ENCODE data around the gene CSTPP1.
"Not testable (repeated sequence)": the region's sequence is repeated elsewhere in the genome, so short reads cannot be mapped to it uniquely, and the experiment has no call there.

Gene CSTPP1

DNA sequence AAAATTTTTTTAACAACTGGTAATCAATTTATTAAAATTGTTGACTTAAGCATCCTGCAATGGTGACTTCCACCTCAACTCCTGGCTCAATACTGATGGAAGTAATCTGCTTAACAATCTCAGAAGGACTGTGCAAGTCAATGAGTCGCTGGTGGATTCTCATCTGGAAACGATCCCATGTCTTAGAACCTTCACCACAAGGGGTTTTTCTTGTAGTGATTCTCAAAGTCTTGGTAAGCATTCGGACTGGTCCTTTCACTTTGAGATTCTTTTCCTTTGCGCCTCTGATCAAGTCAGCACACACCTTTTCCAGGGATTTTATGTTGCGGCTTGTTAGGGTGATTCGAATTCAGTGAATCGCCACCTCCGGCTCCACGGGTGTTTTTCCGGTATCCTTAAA is 254.6 kb downstream of the CSTPP1 start:
- Histone ChIP-seq H4K91ac (ENCODE audit: low read depth, low read length) (peak overlapping the region; percentile 77), H3K4me1 (ENCODE audit: control insufficient read depth in 1 of 2, insufficient read depth in 2 of 2, low read length in 2 of 2) (peaks cover 28 to 47% of the 10 kb centered on the region in 2 experiments), H3K18ac (ENCODE audit: low read length) (peak overlapping the region; percentile 48), H2AK5ac (ENCODE audit: low read length) (peak overlapping the region; percentile 73), H3K79me1 (ENCODE audit: low read length) (peaks cover 22% of the 10 kb centered on the region), H3K14ac (ENCODE audit: low read length) (peak overlapping the region; percentile 69), H4K8ac (ENCODE audit: low read depth, low read length) (peak overlapping the region; percentile 16), H3K27ac (ENCODE audit: low read depth, low read length) (peak overlapping the region; percentile 59), H2BK12ac (ENCODE audit: low read length) (peak overlapping the region; percentile 96), H2BK120ac (ENCODE audit: insufficient read depth, low read length, poor library complexity) (peak overlapping the region; percentile 82), H2BK5ac (ENCODE audit: low read depth, low read length, poor library complexity) (peak overlapping the region; percentile 79)
- H4K12ac ChIP-seq (ENCODE audit: low read depth, low read length); H3K23ac ChIP-seq (ENCODE audit: low read length); H2AFZ ChIP-seq (ENCODE audit: insufficient read depth, low read length, poor library complexity); H3K79me2 ChIP-seq (ENCODE audit: control insufficient read depth, insufficient read depth, low read length, poor library complexity); H3K27me3 ChIP-seq (ENCODE audit: insufficient read depth, low read length); H3K36me3 ChIP-seq (ENCODE audit: control insufficient read depth in 1 of 2, insufficient read depth in 2 of 2, low read length in 2 of 2); H3K9me3 ChIP-seq (ENCODE audit: insufficient read depth, low read depth, low read length); H3K4me3 ChIP-seq (ENCODE audit: low read depth, low read length); H3K9ac ChIP-seq (ENCODE audit: low read length); H3K4me2 ChIP-seq (ENCODE audit: low read length); H3K4ac ChIP-seq (ENCODE audit: low read depth, low read length): not testable (repeated sequence)
- WGBS (ENCODE audit: extremely low coverage, insufficient coverage, insufficient read length): no CpG with 5 or more reads among the region's 10 CpGs
- peak in 1 of 2 donors; percentile 17 for DNase-seq

DNA sequence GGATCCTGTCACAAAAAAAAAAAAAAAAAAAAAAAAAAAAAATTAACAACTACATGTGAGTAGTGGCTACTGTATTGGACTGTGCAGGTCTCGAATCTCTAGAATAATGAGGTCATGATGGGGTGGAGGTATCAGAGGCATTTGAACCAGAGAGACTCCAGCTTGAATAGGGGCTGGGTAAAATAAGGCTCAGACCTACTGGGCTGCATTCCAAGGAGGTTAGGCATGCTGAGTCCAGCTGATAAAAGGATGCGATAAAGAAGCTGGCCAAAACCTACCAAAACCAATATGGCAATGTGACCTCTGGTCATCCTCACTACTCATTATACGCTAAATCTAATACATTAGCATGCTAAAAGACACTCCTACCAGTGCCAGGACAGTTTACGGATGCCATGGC is 255.6 kb downstream of the CSTPP1 start:
- H3K36me3 ChIP-seq (ENCODE audit: control insufficient read depth in 1 of 2, insufficient read depth in 2 of 2, low read length in 2 of 2): no peaks in the 10 kb centered on the region
- no peak overlapping the region for H2AFZ ChIP-seq (ENCODE audit: insufficient read depth, low read length, poor library complexity)
- H3K9me3 ChIP-seq (ENCODE audit: insufficient read depth, low read depth, low read length): no peaks in the 10 kb centered on the region
- no peak overlapping the region for H3K18ac ChIP-seq (ENCODE audit: low read length)
- no peak overlapping the region for H3K4me3 ChIP-seq (ENCODE audit: low read depth, low read length)
- no CpG with 5 or more reads among the region's 4 CpGs for WGBS (ENCODE audit: extremely low coverage, insufficient coverage, insufficient read length)
- no peak overlapping the region for H2BK12ac ChIP-seq (ENCODE audit: low read length)
- no peak overlapping the region for H4K91ac ChIP-seq (ENCODE audit: low read depth, low read length)
- H3K4ac ChIP-seq (ENCODE audit: low read depth, low read length): no peak overlapping the region
- H3K79me1 ChIP-seq (ENCODE audit: low read length): peaks cover 15% of the 10 kb centered on the region
- H3K14ac ChIP-seq (ENCODE audit: low read length): no peak overlapping the region
- H3K4me1 ChIP-seq (ENCODE audit: control insufficient read depth in 1 of 2, insufficient read depth in 2 of 2, low read length in 2 of 2): peaks cover 23 to 40% of the 10 kb centered on the region in 2 experiments
- peak overlapping the region; percentile 82 for H2BK120ac ChIP-seq (ENCODE audit: insufficient read depth, low read length, poor library complexity)
- H3K27ac ChIP-seq (ENCODE audit: low read depth, low read length): peak overlapping the region; percentile 68
- DNase-seq: peak; percentile 90 to 95
- peak overlapping the region; percentile 79 for H2BK5ac ChIP-seq (ENCODE audit: low read depth, low read length, poor library complexity)
- no peak overlapping the region for H4K8ac ChIP-seq (ENCODE audit: low read depth, low read length)
- no peak overlapping the region for H3K9ac ChIP-seq (ENCODE audit: low read length)
- H3K79me2 ChIP-seq (ENCODE audit: control insufficient read depth, insufficient read depth, low read length, poor library complexity): no peaks in the 10 kb centered on the region
- H3K23ac ChIP-seq (ENCODE audit: low read length): no peak overlapping the region
- peak overlapping the region; percentile 43 for H3K4me2 ChIP-seq (ENCODE audit: low read length)
- H2AK5ac ChIP-seq (ENCODE audit: low read length): no peak overlapping the region
- H4K12ac ChIP-seq (ENCODE audit: low read depth, low read length): no peak overlapping the region
- H3K27me3 ChIP-seq (ENCODE audit: insufficient read depth, low read length): no peaks in the 10 kb centered on the region

DNA sequence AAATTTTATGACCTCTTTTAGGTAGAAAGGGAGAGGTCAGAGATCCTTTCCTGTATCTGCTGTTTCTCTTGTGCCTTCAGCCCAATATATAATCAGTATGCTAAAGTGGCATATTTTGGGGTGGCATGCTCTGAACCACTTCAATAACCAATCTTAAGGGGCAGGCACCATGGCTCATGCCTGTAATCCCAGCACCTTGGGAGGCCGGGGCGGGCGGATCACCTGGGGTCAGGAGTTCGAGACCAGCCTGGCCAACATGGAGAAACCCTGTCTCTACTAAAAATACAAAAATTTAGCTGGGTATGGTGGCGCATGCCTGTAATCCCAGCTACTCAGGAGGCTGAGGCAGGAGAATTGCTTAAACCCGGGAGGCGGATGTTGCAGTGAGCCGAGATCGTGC is 261.6 kb downstream of the CSTPP1 start:
- H4K12ac ChIP-seq (ENCODE audit: low read depth, low read length); H2AFZ ChIP-seq (ENCODE audit: insufficient read depth, low read length, poor library complexity); H4K91ac ChIP-seq (ENCODE audit: low read depth, low read length); H3K27me3 ChIP-seq (ENCODE audit: insufficient read depth, low read length); H3K79me2 ChIP-seq (ENCODE audit: control insufficient read depth, insufficient read depth, low read length, poor library complexity); H3K27ac ChIP-seq (ENCODE audit: low read depth, low read length); H3K23ac ChIP-seq (ENCODE audit: low read length); DNase-seq; H3K18ac ChIP-seq (ENCODE audit: low read length); H2AK5ac ChIP-seq (ENCODE audit: low read length); H3K9ac ChIP-seq (ENCODE audit: low read length); H3K4me2 ChIP-seq (ENCODE audit: low read length); H3K9me3 ChIP-seq (ENCODE audit: insufficient read depth, low read depth, low read length); H3K36me3 ChIP-seq (ENCODE audit: control insufficient read depth in 1 of 2, insufficient read depth in 2 of 2, low read length in 2 of 2); H4K8ac ChIP-seq (ENCODE audit: low read depth, low read length); H3K79me1 ChIP-seq (ENCODE audit: low read length); H3K4ac ChIP-seq (ENCODE audit: low read depth, low read length); H2BK5ac ChIP-seq (ENCODE audit: low read depth, low read length, poor library complexity); H2BK120ac ChIP-seq (ENCODE audit: insufficient read depth, low read length, poor library complexity); H3K14ac ChIP-seq (ENCODE audit: low read length); H3K4me1 ChIP-seq (ENCODE audit: control insufficient read depth in 1 of 2, insufficient read depth in 2 of 2, low read length in 2 of 2); H2BK12ac ChIP-seq (ENCODE audit: low read length); H3K4me3 ChIP-seq (ENCODE audit: low read depth, low read length): not testable (repeated sequence)
- no CpG with 5 or more reads among the region's 9 CpGs for WGBS (ENCODE audit: extremely low coverage, insufficient coverage, insufficient read length)

DNA sequence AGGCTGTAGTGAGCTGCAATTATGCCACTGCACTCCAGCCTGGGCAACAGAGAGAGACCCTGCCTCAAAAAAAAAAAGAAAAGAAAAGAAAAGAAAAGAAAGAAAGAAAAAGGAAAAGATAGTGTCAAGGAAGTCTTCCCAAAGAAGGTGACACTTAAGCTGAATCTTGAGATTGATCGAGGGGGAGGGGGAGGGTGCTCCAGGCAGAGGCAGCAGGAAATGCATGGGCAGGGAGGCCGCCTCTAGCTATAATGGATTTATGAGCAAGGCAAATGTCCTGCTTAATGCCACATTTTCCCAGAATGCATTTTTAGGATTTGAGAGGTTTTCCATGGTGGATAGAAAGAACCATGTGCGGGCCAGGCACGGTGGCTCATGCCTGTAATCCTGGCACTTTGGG is 264.5 kb downstream of the CSTPP1 start:
- Histone ChIP-seq H3K27ac (ENCODE audit: low read depth, low read length) (no peak overlapping the region), H3K79me2 (ENCODE audit: control insufficient read depth, insufficient read depth, low read length, poor library complexity) (no peaks in the 10 kb centered on the region), H3K4ac (ENCODE audit: low read depth, low read length) (no peak overlapping the region), H2BK12ac (ENCODE audit: low read length) (no peak overlapping the region), H4K12ac (ENCODE audit: low read depth, low read length) (no peak overlapping the region), H3K79me1 (ENCODE audit: low read length) (no peaks in the 10 kb centered on the region), H2AFZ (ENCODE audit: insufficient read depth, low read length, poor library complexity) (no peak overlapping the region), H2AK5ac (ENCODE audit: low read length) (no peak overlapping the region), H3K9ac (ENCODE audit: low read length) (no peak overlapping the region), H3K23ac (ENCODE audit: low read length) (no peak overlapping the region), H3K14ac (ENCODE audit: low read length) (no peak overlapping the region), H4K8ac (ENCODE audit: low read depth, low read length) (no peak overlapping the region), H2BK120ac (ENCODE audit: insufficient read depth, low read length, poor library complexity) (no peak overlapping the region), H3K36me3 (ENCODE audit: control insufficient read depth in 1 of 2, insufficient read depth in 2 of 2, low read length in 2 of 2) (no peaks in the 10 kb centered on the region), H3K4me2 (ENCODE audit: low read length) (no peak overlapping the region), H4K91ac (ENCODE audit: low read depth, low read length) (no peak overlapping the region), H2BK5ac (ENCODE audit: low read depth, low read length, poor library complexity) (no peak overlapping the region), H3K27me3 (ENCODE audit: insufficient read depth, low read length) (no peaks in the 10 kb centered on the region), H3K18ac (ENCODE audit: low read length) (no peak overlapping the region), H3K4me3 (ENCODE audit: low read depth, low read length) (no peak overlapping the region), H3K4me1 (ENCODE audit: control insufficient read depth in 1 of 2, insufficient read depth in 2 of 2, low read length in 2 of 2) (peaks cover 3 to 6% of the 10 kb centered on the region in 2 experiments), H3K9me3 (ENCODE audit: insufficient read depth, low read depth, low read length) (no peaks in the 10 kb centered on the region)
- no CpG with 5 or more reads among the region's 4 CpGs for WGBS (ENCODE audit: extremely low coverage, insufficient coverage, insufficient read length)
- DNase-seq: no peak
